HG03060 (cell line): ENCODE measurements around the gene CHMP2B.
"Not testable (repeated sequence)": the region's sequence is repeated elsewhere in the genome, so short reads cannot be mapped to it uniquely, and the experiment has no call there.

Source experiments
- ATAC-seq: cut with Tn5 transposase; IDR thresholded peaks from one replicate; pipeline ENCODE4 v1.9.1; 2021; ENCODE audit warnings: low read depth, moderate number of reproducible peaks; ENCODE audit not compliant: unreplicated experiment

CHMP2B gene

DNA sequence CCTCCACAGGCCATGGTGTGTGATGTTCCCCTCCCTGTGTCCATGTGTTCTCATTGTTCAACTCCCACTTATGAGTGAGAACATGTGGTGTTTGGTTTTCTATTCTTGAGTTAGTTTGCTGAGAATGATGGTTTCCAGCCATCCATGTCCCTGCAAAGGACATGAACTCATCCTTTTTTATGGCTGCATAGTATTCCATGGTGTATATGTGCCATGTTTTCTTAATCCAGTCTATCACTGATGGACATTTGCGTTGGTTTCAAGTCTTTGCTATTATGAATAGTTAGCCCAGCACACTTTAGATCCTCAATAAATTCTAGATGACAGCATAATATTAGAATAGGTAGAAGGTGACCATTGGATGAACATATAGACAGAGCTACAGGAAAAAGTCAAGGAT lies 77.9 kb downstream of the CHMP2B start:
- not testable (repeated sequence) for ATAC-seq
